GM20000 (cell line): ENCODE results near the gene PLEKHA4.

Experiments
- DNase-seq: peaks from one replicate; pipeline ENCODE4 v3.0.0; 2012; ENCODE audit warnings: low spot score
- TF ChIP-seq, protein P1 (sequence below): IDR thresholded peaks from 2 replicates; pipeline ENCODE4 v1.5.1; 2012; ENCODE audit warnings: mild to moderate bottlenecking, control low read depth; ENCODE audit errors: extremely low read depth, missing control alignments

PLEKHA4 gene

DNA sequence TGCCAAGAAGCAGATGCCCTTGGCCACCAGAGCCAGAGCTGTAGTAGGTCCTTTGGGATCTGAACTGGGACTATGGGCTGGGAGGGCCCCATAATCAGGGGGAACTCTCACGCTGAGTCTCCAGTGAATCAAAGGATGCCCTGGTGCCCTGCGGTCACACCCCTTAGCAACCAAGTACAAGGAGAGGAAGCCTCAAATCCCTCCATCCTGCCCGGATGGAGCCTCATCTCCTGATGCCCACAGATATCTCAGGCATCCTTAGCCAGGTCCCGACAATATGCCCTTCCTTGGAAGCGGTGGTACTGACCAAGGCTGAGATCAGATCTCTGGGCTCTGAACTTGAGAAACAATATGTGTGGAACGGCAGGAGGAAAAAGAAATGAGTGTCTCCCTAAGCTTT, 1.7 kb downstream of the PLEKHA4 start:
- TF ChIP-seq, protein P1, sequence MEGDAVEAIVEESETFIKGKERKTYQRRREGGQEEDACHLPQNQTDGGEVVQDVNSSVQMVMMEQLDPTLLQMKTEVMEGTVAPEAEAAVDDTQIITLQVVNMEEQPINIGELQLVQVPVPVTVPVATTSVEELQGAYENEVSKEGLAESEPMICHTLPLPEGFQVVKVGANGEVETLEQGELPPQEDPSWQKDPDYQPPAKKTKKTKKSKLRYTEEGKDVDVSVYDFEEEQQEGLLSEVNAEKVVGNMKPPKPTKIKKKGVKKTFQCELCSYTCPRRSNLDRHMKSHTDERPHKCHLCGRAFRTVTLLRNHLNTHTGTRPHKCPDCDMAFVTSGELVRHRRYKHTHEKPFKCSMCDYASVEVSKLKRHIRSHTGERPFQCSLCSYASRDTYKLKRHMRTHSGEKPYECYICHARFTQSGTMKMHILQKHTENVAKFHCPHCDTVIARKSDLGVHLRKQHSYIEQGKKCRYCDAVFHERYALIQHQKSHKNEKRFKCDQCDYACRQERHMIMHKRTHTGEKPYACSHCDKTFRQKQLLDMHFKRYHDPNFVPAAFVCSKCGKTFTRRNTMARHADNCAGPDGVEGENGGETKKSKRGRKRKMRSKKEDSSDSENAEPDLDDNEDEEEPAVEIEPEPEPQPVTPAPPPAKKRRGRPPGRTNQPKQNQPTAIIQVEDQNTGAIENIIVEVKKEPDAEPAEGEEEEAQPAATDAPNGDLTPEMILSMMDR, result no peak
- no peak for DNase-seq

DNA sequence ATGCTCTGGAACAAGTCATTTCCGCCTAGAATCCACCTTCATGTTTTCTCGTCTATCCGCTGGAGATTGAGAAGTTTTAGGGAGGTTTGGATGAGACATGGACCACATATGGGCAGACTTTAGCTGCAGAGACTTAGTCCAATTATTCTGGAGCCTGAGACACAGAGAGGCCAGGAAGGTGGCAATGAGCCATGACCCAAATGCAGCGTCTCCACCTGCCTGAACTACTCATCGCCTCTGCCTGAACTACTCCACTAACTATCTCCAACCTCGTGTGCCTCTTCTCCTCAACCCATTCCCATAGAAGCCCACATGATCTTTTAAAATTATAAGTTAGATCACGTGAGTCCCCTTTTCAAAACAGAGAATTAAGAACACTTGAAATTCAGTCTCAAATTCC, 5.6 kb downstream of the PLEKHA4 start:
- TF ChIP-seq, protein P1, result no peak
- no peak for DNase-seq

DNA sequence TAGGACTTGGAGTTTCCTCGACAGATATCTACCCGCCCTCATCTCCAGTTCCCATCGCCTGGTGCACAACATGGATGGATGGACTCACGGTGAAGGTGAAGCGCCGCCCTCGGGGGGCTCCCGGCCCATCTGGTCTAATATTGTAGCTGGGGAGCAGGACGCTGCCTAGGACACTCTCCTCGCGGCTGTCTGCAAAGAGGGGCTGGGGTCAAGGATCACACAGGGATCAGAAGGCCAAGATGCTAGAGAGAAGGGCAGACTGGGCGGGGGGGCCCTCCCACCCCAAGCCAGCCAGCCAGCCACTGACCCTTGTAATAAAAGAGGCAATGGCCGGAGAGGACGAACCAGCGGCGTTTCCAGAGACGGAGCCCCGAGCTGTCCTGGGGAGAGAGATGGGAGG, 7.1 kb downstream of the PLEKHA4 start:
- TF ChIP-seq, protein P1, result no peak
- DNase-seq, result no peak

DNA sequence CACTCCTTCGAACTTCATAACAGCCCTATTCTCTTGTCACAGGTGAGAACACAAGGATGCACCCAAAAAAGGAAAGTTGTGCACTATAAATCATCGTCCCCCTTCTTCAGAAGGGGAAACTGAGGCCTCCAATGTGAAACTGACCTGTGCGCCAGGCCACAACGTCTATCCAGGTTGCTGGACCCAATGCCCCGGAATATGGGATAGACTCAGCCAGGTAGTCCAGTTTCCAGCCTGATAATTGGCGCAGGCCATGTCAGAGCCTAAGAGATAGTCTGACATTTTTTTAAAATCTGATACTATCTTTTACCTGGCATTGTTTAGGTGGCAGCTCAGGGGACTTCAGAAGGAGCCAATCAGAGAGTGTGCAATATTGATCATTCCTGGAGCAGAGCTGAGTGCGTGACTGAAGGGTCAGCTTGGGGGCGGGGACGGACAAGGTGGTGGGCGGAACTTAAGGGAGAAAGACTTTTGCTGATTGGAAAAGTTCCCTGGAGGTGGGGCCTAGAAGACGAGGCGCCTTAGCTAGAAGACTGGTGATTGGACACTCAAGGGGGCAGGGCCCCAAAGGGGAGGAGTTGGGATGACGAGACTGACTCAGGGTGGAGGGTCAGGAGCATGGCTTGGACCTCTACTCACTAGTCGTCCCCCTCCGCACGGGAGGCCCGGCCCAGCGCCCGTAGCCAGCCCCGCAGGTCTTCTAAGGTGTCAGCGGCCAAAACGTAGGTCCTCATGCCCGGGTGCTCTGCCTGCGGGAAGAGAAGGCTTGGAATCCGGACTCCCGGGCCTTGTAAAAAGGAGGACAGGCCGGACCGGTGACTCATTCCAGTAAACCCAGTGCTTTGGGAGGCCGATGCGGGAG, 8.5 kb downstream of the PLEKHA4 start:
- peak; percentile 54 for DNase-seq
- TF ChIP-seq, protein P1, result no peak

GRCh38 chr19:48858984-48859710, 9.3 kb downstream of the PLEKHA4 start:
- TF ChIP-seq, protein P1, result no peak
- peak; percentile 78 for DNase-seq

DNA sequence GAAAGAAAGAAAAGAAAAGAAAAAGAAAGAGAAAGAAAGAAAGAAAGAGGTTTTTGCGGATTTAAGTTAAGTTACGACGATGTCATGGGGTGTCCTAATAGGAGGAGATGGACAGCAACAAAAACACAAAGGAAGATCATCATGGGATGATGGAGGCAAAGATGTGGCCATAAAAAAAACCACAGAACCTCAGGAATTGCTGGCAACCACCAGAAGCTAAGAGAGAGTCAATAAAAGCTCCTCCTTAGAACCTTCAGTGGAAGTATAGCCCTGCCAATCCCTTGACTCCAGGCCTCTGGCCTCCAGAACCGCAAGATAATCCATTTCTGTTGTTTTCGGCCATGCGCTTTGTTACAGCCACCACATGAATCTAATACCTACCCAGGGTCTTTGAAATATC, 11.5 kb downstream of the PLEKHA4 start:
- TF ChIP-seq, protein P1, result no peak
- no peak for DNase-seq

DNA sequence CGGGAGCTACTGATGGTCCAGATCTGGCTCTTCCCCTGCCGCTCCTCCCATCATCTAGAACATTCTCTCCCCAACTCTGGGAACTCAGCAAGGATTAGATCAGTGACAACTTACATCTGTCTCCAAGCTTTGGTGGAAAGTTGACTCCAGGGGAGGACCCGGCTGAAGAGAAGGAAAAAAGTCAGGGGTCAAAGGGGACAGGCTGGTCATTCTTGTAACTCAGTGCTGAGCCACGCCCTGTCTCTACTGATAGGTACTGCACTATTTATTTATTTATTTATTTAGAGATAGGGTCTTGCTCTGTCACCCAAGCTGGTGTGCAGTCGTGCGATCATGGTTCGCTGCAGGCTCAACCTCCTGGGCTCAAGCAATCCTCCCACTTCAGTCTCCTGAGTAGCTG, 14.3 kb downstream of the PLEKHA4 start:
- DNase-seq, result no peak
- TF ChIP-seq, protein P1, result no peak
